Glomerular visceral epithelial cell (primary cell): Measurements from ENCODE around the gene OR8S1.

Source experiments
- DNase-seq: peaks from one replicate; pipeline ENCODE4 v3.0.0-alpha.2; 2016; ENCODE audit errors: extremely low spot score

OR8S1 gene

DNA sequence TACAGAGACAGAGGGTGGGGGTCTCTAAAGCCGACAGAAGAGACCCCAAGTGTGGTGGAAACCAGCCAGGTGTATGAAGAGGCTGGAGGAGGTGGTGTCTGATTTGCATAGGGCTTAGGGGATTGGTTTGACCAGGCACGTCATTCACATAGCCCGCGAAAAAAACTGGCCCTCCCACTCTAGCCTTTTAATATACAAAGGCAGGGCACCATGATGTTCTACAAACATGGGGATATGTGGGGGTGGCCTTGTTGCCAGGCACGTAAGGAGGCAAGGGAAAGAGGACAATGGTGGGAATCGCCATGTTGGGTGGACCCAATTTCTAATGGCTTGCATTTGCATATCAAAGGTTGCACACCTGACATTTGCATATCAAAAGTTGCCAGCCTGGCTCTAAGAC lies 31.2 kb downstream of the OR8S1 start:
- no peak for DNase-seq

DNA sequence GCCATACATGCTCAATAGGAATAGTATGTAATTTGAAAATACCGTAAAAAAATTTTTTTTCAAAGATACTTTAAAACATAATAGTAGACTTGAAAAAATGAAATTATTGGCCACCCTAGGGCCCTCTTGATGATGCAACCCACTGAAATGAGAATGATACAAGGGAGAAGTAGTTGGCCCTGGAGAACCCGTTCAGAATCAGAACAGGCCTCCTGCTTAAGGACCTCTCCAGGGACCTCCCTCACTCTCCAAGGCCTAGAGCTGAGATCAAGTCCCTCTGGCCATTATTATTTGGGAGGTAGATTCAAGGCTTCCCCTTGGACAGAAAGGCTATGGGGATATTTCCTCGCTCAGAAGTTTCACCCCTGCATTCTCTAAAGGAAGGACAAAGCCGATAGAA lies 32.5 kb downstream of the OR8S1 start:
- DNase-seq = no peak

DNA sequence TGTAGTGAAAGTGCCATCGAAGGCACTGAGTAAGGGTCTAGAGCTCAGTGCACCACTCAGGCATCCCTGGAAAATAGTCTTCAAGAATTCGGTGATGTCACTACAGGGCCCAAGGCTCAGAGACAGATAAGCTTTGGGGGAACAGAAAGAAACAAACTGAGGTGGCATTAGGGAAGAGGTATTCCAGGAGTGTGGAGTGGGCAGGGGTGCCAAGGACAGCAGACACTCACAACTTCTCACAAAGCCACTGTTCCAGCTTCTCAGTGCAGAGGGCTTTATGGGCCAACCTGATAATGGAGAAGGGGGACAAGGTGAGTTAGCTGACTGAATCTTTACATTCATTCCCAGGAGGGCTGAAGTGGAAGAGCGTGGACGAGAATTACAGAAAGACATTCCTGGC lies 42.3 kb downstream of the OR8S1 start:
- no peak for DNase-seq

DNA sequence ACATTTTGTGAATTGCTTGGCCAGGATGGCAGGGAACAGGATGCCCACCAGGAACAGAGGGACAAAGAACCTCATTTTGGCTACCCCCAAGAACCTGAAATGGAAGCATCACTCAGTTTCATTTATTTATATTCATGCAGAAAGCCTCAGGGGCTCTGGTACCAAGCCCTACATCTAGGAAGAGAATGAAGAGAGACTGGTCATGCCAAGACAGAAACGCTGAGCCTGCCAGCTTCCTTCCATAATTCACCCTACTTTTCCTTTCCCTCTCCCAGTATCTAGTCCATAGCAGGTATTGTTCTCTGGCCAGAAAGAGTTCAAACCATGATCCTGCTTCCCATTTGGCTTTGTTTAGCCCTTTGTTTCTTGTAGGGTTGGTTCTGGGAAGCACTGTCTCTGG lies 44.5 kb downstream of the OR8S1 start, which contains the start of gene LALBA:
Gene LALBA, minus strand, starts transcription at position 101 of the 400 bp plus-strand sequence. Its CDS starts 26 bp downstream, at position 75.
- no peak for DNase-seq

DNA sequence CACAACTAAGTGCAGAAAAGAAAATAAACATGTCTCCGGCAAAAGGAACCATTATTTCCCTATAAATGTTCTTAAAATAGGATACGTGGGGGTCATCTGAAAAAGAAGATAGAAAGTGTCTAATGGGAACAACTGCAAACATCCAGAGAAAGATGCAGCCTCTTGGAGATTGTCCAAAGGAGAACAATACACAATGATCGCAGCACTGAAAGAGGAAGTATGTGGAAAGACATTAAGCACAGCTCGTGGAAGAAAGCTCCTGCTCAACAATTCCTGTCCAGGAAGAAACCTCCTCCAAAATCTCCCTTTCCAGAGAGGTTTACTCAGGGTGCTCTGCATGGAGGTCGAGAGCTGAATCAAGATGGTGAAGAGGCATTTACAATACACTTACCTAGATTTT lies 46.9 kb downstream of the OR8S1 start:
- DNase-seq = no peak
